ENCODE results near the gene MROH2A. TPM values are rescaled to one million over a fixed set of nuclear protein-coding genes. Genes with fewer than 3 reads are reported as not detected.

MROH2A gene
- total and polyA plus RNA-seq, 8 donors, result 1.1 to 4.0 (median 1.4) TPM; not detected in 5

GRCh38 chr2:233803994-233804393 lies 25.9 kb downstream of the MROH2A start:
- Histone ChIP-seq H3K27me3 (peaks cover 0 to 24% (median 5%) of the 10 kb centered on the region in 3 donors), H3K9me3 (no peaks in the 10 kb centered on the region), H3K4me1 (no peaks in the 10 kb centered on the region), H3K4me3 (no peak overlapping the region), H3K36me3 (no peaks in the 10 kb centered on the region), H3K27ac (no peak overlapping the region)
- 45 to 71% (median 64%) methylated on average over 1 to 8 of the region's 8 CpGs for WGBS, 5 donors
- no peak for TF ChIP-seq POLR2AphosphoS5 (IDR thresholded peaks at IDR 0.05)
- no peak for TF ChIP-seq EP300 (IDR thresholded peaks at IDR 0.05)
- TF ChIP-seq CTCF (IDR thresholded peaks at IDR 0.05), result no peak
- TF ChIP-seq POLR2A (IDR thresholded peaks at IDR 0.05), result no peak
- DNase-seq, result peak in 1 of 2 donors; percentile 14
- intact Hi-C loops (cut with DNase I; ENCODE audit: low total_unique reads), result no loop called here

DNA sequence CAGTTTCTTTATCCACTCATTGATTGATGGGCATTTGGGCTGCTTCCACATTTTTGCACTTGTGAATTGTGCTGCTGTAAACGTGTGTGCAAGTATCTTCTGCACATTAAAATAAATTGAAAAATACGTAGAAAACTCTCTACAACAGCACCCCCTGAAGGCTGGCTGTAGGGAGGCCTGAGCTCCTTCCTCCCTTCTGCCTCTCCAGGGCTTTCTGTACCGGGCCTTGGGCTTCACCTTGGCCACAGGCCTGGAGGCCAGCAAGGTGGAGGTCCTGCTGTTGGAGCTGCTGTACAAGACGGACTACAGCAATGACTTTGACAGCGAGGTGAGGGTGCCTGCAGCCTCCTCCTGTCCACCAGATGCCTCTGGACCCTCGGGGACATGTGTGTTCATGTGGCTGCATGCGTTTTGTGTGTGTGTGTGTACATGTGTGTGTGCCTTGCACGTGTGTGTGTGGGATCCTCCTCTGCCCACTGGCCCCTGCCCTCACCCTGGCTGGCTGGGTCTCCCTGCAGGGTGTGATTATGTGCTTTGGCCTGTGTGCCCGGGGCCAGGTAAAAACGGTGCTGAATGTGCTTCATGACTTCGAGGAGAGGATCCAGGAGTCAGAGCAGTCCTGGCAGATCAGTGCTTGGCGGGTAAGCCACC lies 29.2 kb downstream of the MROH2A start:
- H3K9me3 ChIP-seq, result no peaks in the 10 kb centered on the region
- H3K27me3 ChIP-seq, result peaks cover 0 to 24% (median 5%) of the 10 kb centered on the region in 3 donors
- no peaks in the 10 kb centered on the region for H3K4me1 ChIP-seq
- DNase-seq, result peak in 1 of 2 donors; percentile 17
- H3K36me3 ChIP-seq, result no peaks in the 10 kb centered on the region
- H3K4me3 ChIP-seq, result no peak overlapping the region
- H3K27ac ChIP-seq, result no peak overlapping the region
- 68 to 74% (median 73%) methylated on average over 9 to 12 of the region's 12 CpGs for WGBS, 5 donors
- intact Hi-C loops (cut with DNase I; ENCODE audit: low total_unique reads), result no loop called here
- TF ChIP-seq POLR2AphosphoS5 (IDR thresholded peaks at IDR 0.05) (no peak), CTCF (IDR thresholded peaks at IDR 0.05) (no peak), EP300 (IDR thresholded peaks at IDR 0.05) (no peak)

DNA sequence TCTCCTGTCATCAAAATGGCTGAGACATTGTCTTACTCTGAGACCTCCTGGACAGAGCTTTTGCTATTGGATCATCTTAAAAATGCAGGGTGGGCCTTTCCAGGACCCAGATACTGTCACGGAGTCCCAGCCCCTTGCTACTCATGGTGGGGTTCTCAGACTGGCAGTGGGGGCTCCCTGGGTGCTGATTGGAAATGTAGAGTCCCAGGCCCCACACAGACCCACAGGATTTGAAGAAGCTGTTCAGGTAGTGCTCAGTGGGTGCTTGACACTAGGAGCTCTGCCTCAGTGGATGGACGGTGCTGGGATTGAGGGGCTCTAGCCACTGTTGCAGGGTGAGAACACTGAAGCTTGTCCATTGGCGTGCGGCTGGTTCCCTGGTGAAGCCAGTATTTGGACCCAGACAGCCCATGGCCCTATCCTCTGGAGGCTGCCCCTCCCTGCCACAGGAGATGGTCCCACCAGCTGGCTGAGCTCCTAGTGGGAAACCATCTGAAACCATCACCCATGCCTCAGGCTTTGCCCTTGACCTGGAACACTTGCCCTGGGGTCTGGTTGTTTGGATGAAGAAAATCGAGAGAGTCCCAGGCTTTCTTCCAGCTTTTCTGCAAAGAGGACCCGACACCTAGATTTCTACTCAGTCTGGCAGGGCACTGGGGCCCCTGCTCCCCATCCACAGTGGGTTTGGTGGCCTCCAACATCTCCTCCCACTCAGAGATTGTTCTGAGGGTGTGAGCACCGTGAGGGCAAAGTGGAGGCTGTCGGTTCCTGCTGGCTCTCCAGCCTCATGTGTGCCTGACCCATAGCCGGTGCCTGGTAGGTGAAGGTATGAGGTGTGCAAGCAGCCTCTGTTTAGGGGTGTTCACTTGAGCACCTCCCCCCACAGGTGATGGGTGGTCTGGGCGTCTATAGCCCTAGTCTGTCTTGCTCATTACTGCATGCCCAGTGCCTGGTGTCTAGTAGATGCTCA lies 30.1 kb downstream of the MROH2A start:
- 40 to 78% (median 76%) methylated on average over 2 to 10 of the region's 10 CpGs for WGBS, 5 donors
- no peaks in the 10 kb centered on the region for H3K4me1 ChIP-seq
- DNase-seq, result peak in 1 of 2 donors; percentile 15

More for the DNA sequence above, 30.1 kb downstream of the MROH2A start:
- Histone ChIP-seq H3K27me3 (peaks cover 0 to 24% (median 5%) of the 10 kb centered on the region in 3 donors), H3K4me3 (no peak overlapping the region), H3K36me3 (no peaks in the 10 kb centered on the region), H3K27ac (no peak overlapping the region), H3K9me3 (no peaks in the 10 kb centered on the region)
- TF ChIP-seq POLR2A (IDR thresholded peaks at IDR 0.05), result no peak
- no peak for TF ChIP-seq POLR2AphosphoS5 (IDR thresholded peaks at IDR 0.05)
- no peak for TF ChIP-seq EP300 (IDR thresholded peaks at IDR 0.05)
- TF ChIP-seq CTCF (IDR thresholded peaks at IDR 0.05), result no peak
- intact Hi-C loops (cut with DNase I; ENCODE audit: low total_unique reads), result no loop called here

All from stomach (tissue), 9 donors.